Measurements from ENCODE around the gene ZNF862. TPM values are rescaled to one million over a fixed set of nuclear protein-coding genes. Genes with fewer than 3 reads are reported as not detected.
A peak's percentile ranks its signal among the peaks of the same experiment; 100 is the strongest.

Gene ZNF862
- total RNA-seq, 2 experiments from 2014 or later = 23.1 to 24.8 TPM

DNA sequence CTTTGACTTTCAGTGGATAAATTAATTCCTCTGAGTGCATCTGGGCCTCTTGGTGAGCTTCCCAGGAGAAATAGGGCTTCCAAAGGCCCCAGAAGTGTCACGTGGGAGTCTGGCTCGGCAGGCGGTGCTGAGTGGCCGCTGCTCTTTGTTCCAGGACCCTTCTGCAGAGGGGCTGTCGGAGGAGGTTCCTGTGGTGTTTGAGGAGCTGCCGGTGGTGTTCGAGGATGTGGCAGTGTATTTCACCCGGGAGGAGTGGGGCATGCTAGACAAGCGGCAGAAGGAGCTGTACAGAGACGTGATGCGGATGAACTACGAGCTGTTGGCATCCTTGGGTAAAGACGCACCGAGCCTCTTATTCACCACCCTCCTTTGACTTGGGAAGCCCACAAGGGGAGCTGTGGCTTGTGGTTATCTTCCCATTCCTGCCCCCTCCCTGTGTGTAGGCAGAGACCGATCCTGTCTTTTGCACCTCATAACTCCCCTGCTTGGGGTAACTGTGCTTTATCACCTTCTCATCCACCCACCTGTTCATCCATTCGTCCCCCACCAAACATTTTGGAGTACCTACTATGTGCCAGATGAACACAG, 11.9 kb downstream of the ZNF862 start:
- DNase-seq (no peak), ATAC-seq (no peak)
- H3K4me3 Mint-ChIP-seq = no peak overlapping the region
- no peaks in the 10 kb centered on the region for H3K27me3 Mint-ChIP-seq
- peaks cover 2% of the 10 kb centered on the region for H3K36me3 Mint-ChIP-seq
- H3K9me3 Mint-ChIP-seq (ENCODE audit: low read depth) = no peaks in the 10 kb centered on the region
- peaks cover 3% of the 10 kb centered on the region for H3K4me1 Mint-ChIP-seq
- no peak overlapping the region for H3K27ac Mint-ChIP-seq
- CTCF ChIA-PET = interaction anchor here (1.2 to 2.8 kb wide), 5 partner anchors 10 to 37 kb away, joined by 3 to 7 read pairs (median 5); partner anchors contain the start of gene ZNF862

GRCh38 chr7:149850716-149851115, 12.5 kb downstream of the ZNF862 start:
- CTCF ChIA-PET = interaction anchor here (1.3 to 2.8 kb wide), 3 partner anchors 12 to 33 kb away, joined by 4 to 7 read pairs (median 5); partner anchors contain the start of gene ZNF862
- H3K27me3 Mint-ChIP-seq = no peaks in the 10 kb centered on the region

DNA sequence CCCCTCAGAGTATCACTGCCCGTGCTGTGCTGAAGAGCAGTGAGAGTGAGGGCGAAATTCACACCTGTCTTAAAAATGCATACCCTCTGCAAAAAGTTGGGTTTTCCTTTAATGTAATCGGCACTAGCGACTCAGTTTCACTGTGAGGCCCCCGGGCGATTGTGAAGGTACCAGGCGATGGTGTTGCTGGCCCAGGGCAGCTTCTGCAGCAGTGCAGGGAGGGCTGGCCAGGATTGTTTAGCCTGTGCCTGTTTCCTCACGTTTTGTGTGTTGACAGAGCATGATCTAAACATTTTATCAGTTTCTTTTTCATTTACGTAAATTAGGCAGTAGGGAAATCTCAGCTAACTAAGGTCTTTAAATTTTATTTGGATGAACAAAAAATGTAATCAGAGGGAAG, 13.3 kb downstream of the ZNF862 start:
- peaks cover 17% of the 10 kb centered on the region for H3K4me1 Mint-ChIP-seq
- peaks cover 3% of the 10 kb centered on the region for H3K36me3 Mint-ChIP-seq
- CTCF ChIA-PET = interaction anchor here (2.8 kb wide), 1 partner anchor 32 kb away, joined by 7 read pairs; no protein-coding TSS in a partner anchor
- DNase-seq (no peak), ATAC-seq (no peak)
- no peak overlapping the region for H3K27ac Mint-ChIP-seq
- no peaks in the 10 kb centered on the region for H3K27me3 Mint-ChIP-seq
- no peaks in the 10 kb centered on the region for H3K9me3 Mint-ChIP-seq (ENCODE audit: low read depth)
- H3K4me3 Mint-ChIP-seq = no peak overlapping the region

More at GRCh38 chr7:149850716-149851115, 12.5 kb downstream of the ZNF862 start:
- Mint-ChIP-seq H3K9me3 (ENCODE audit: low read depth) (no peaks in the 10 kb centered on the region), H3K4me1 (peaks cover 10% of the 10 kb centered on the region), H3K27ac (no peak overlapping the region), H3K4me3 (no peak overlapping the region), H3K36me3 (peaks cover 2% of the 10 kb centered on the region)
- no peak for DNase-seq
- ATAC-seq = no peak

DNA sequence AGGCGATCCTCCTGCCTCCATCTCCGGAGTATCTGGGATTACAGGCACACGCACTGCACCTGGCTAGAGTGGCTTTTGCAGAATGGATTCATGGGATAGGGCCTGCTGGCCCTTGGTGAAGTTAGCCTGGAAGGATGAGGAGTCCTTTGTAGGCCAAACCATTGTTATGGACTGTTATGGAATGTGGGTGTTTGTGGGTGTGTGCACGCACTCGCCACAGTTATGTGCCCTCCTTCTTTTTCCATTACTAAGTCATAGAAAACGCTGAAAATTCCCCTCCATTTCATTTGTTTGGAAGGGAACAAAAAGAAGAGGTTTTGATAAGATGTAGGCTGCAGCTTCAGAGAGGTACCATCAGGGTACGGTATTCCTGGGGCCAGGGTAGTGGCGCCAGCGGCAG, 15.0 kb downstream of the ZNF862 start:
- no peaks in the 10 kb centered on the region for H3K27me3 Mint-ChIP-seq
- peaks cover 4% of the 10 kb centered on the region for H3K36me3 Mint-ChIP-seq

DNA sequence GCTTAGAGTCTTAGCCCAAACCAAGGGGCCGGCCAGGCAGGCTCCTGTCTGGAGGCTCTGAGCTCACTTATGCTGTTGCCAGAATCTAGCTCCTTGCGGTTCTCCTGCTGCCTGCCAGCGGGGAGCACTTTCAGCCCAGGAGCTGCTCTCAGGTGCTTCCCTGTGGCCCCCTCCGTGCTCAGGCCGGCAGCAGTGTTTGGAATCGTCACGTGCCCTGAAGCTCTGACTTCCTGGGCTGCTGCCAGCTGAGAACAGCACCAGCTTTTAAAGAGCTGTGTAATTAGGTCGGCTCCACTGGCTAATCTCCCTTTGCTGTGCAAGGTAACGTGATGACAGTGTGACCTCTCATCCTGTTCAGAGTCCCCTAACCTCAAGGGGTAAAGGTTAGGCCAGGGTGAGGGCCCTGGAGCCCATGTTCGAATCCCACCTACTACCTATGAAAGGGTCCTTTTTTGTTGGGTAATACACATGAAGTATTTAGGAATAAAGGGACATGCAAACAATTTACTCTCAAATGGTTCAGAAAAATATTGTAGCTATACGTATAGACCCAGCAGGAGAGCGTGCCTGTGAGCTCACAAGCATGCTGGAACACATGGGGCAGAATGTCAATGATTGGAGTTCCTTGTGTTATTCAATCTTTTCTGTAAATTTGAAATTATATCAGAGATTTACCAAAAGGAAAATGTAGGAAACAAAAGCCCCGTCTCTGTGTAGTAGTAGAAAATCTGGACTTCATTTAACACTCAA, 16.6 kb downstream of the ZNF862 start:
- no peak overlapping the region for H3K27ac Mint-ChIP-seq

More for the DNA sequence above, 15.0 kb downstream of the ZNF862 start:
- no peaks in the 10 kb centered on the region for H3K9me3 Mint-ChIP-seq (ENCODE audit: low read depth)
- ATAC-seq (no peak), DNase-seq (no peak)
- CTCF ChIA-PET = interaction anchor here (2.1 kb wide), 1 partner anchor 15 kb away, joined by 5 read pairs; the partner anchor contains the start of gene ZNF862
- no peak overlapping the region for H3K27ac Mint-ChIP-seq
- H3K4me1 Mint-ChIP-seq = peaks cover 33% of the 10 kb centered on the region
- H3K4me3 Mint-ChIP-seq = no peak overlapping the region

GRCh38 chr7:149855361-149856305, 17.5 kb downstream of the ZNF862 start:
- CTCF ChIA-PET = no interaction called here
- H3K4me1 Mint-ChIP-seq = peaks cover 33% of the 10 kb centered on the region
- H3K36me3 Mint-ChIP-seq = peaks cover 4% of the 10 kb centered on the region
- no peaks in the 10 kb centered on the region for H3K9me3 Mint-ChIP-seq (ENCODE audit: low read depth)
- DNase-seq (no peak), ATAC-seq (no peak)
- H3K27me3 Mint-ChIP-seq = no peaks in the 10 kb centered on the region
- H3K4me3 Mint-ChIP-seq = no peak overlapping the region
- no peak overlapping the region for H3K27ac Mint-ChIP-seq

More for the DNA sequence above, 16.6 kb downstream of the ZNF862 start:
- H3K27me3 Mint-ChIP-seq = no peaks in the 10 kb centered on the region
- CTCF ChIA-PET = interaction anchor here (1.2 kb wide), 1 partner anchor 28 kb away, joined by 4 read pairs; no protein-coding TSS in a partner anchor
- H3K4me1 Mint-ChIP-seq = peaks cover 33% of the 10 kb centered on the region
- H3K36me3 Mint-ChIP-seq = peaks cover 6% of the 10 kb centered on the region
- no peaks in the 10 kb centered on the region for H3K9me3 Mint-ChIP-seq (ENCODE audit: low read depth)
- DNase-seq = no peak
- H3K4me3 Mint-ChIP-seq = no peak overlapping the region
- no peak for ATAC-seq

DNA sequence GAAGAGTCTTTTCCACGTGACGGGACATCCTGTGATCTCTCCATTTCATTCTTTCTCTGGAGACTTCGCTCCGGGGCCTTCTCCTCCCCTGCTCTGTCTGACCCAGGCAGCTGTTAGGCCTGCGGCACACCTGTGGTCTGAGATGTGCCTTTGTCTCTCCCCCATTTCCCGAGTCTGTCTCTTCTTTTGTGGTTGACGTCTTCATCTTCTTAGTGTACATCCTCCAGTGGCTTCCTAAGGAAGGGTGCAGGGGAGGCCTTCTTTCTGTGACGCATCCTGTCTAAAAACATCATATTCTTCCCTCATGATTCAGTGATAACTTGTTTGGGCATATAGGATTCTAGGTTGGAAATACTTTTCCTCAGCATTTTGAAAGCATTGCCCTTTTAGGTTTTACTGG, 18.4 kb downstream of the ZNF862 start:
- DNase-seq = peak; percentile 62
- Mint-ChIP-seq H3K4me3 (no peak overlapping the region), H3K27ac (no peak overlapping the region), H3K27me3 (no peaks in the 10 kb centered on the region), H3K4me1 (peaks cover 37% of the 10 kb centered on the region), H3K36me3 (peaks cover 4% of the 10 kb centered on the region), H3K9me3 (ENCODE audit: low read depth) (no peaks in the 10 kb centered on the region)
- peak; percentile 53 for ATAC-seq
- CTCF ChIA-PET = no interaction called here

- ATAC-seq (no peak), DNase-seq (no peak)
- CTCF ChIA-PET = no interaction called here
- Mint-ChIP-seq H3K4me3 (no peak overlapping the region), H3K9me3 (ENCODE audit: low read depth) (no peaks in the 10 kb centered on the region), H3K36me3 (peaks cover 6% of the 10 kb centered on the region), H3K4me1 (peaks cover 55% of the 10 kb centered on the region), H3K27ac (no peak overlapping the region), H3K27me3 (no peaks in the 10 kb centered on the region)
These were observed 21.2 kb downstream of the ZNF862 start for GRCh38 chr7:149859369-149859768.

GRCh38 chr7:149859876-149860275, 21.7 kb downstream of the ZNF862 start:
- CTCF ChIA-PET = no interaction called here
- no peak overlapping the region for H3K4me3 Mint-ChIP-seq
- peaks cover 8% of the 10 kb centered on the region for H3K36me3 Mint-ChIP-seq
- no peaks in the 10 kb centered on the region for H3K27me3 Mint-ChIP-seq
- ATAC-seq (no peak), DNase-seq (no peak)
- peaks cover 58% of the 10 kb centered on the region for H3K4me1 Mint-ChIP-seq
- no peak overlapping the region for H3K27ac Mint-ChIP-seq
- H3K9me3 Mint-ChIP-seq (ENCODE audit: low read depth) = no peaks in the 10 kb centered on the region

GRCh38 chr7:149860821-149861727, 22.9 kb downstream of the ZNF862 start:
- Mint-ChIP-seq H3K4me3 (no peak overlapping the region), H3K4me1 (peaks cover 58% of the 10 kb centered on the region), H3K9me3 (ENCODE audit: low read depth) (no peaks in the 10 kb centered on the region), H3K27ac (no peak overlapping the region), H3K27me3 (no peaks in the 10 kb centered on the region), H3K36me3 (peaks cover 12% of the 10 kb centered on the region)
- DNase-seq (no peak), ATAC-seq (no peak)
- CTCF ChIA-PET = interaction anchor here (1.1 to 1.4 kb wide), 4 partner anchors 11 to 23 kb away, joined by 4 to 7 read pairs (median 4); partner anchors contain the start of gene ZNF862

DNA sequence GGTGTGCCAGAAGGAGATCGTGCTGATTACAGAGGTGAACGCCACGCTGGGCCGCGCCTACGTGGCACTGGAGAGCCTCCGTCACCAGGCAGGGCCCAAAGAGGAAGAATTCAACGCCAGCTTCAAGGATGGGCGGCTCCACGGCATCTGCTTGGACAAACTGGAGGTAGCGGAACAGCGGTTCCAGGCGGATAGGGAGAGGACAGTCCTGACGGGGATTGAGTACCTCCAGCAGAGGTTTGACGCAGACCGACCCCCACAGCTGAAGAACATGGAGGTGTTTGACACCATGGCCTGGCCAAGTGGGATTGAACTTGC, 23.5 kb downstream of the ZNF862 start:
- H3K4me3 Mint-ChIP-seq = no peak overlapping the region
- H3K27ac Mint-ChIP-seq = no peak overlapping the region
- ATAC-seq = no peak
- H3K9me3 Mint-ChIP-seq (ENCODE audit: low read depth) = no peaks in the 10 kb centered on the region
- peaks cover 58% of the 10 kb centered on the region for H3K4me1 Mint-ChIP-seq
- CTCF ChIA-PET = interaction anchor here (1.1 to 1.4 kb wide), 4 partner anchors 10 to 23 kb away, joined by 4 to 7 read pairs (median 4); partner anchors contain the start of gene ZNF862
- no peaks in the 10 kb centered on the region for H3K27me3 Mint-ChIP-seq
- peaks cover 10% of the 10 kb centered on the region for H3K36me3 Mint-ChIP-seq
- DNase-seq = no peak

GRCh38 chr7:149862156-149862555, 24.0 kb downstream of the ZNF862 start:
- Mint-ChIP-seq H3K9me3 (ENCODE audit: low read depth) (no peaks in the 10 kb centered on the region), H3K4me1 (peaks cover 58% of the 10 kb centered on the region), H3K27me3 (no peaks in the 10 kb centered on the region), H3K4me3 (no peak overlapping the region), H3K27ac (no peak overlapping the region), H3K36me3 (peaks cover 10% of the 10 kb centered on the region)
- ATAC-seq (no peak), DNase-seq (no peak)
- CTCF ChIA-PET = interaction anchor here (1.1 to 1.4 kb wide), 4 partner anchors 9 to 120 kb away, joined by 3 to 7 read pairs (median 4); partner anchors contain the start of gene ZNF862
